ENCODE results near the gene FANCL. TPM values are rescaled to one million over a fixed set of nuclear protein-coding genes. Genes with fewer than 3 reads are reported as not detected.
"Not testable (repeated sequence)": the region's sequence is repeated elsewhere in the genome, so short reads cannot be mapped to it uniquely, and the experiment has no call there.

FANCL gene
- 10 to 100 TPM; 16.6 to 19.7 TPM for total RNA-seq

GRCh38 chr2:58240670-58241545 lies at the start of gene FANCL:
TSS of gene FANCL (minus strand) at chr2:58241325. CDS start at chr2:58241313, 12 bp downstream.
- DNase-seq (peak; percentile 85), ATAC-seq (peak; percentile 84)
- Mint-ChIP-seq H3K4me1 (peaks cover 31% of the 10 kb centered on the region), H3K9me3 (ENCODE audit: low read depth) (no peaks in the 10 kb centered on the region), H3K4me3 (peak within 1 kb of the TSS; percentile 91), H3K27me3 (peaks cover 7% of the 10 kb centered on the region), H3K27ac (peak within 1 kb of the TSS; percentile 89), H3K36me3 (ENCODE audit: low read depth) (no peaks in the 10 kb centered on the region)
- ChIA-PET POLR2A (interaction anchor here (0.5 kb wide), 1 partner anchor 51 kb away, joined by 11 read pairs; no protein-coding TSS in a partner anchor), CTCF (no interaction called here)
- intact Hi-C loops (cut with DNase I, micrococcal nuclease): loop anchor here (1.0 to 5.0 kb wide), 6 partner anchors 17 to 199 kb away; partner anchors contain the start of gene VRK2 (in 1 of the 2)

- ChIA-PET CTCF (no interaction called here), POLR2A (no interaction called here)
- Mint-ChIP-seq H3K4me3 (no peak overlapping the region), H3K27ac (no peak overlapping the region), H3K9me3 (ENCODE audit: low read depth) (no peaks in the 10 kb centered on the region), H3K27me3 (peaks cover 8% of the 10 kb centered on the region), H3K4me1 (no peaks in the 10 kb centered on the region), H3K36me3 (ENCODE audit: low read depth) (no peaks in the 10 kb centered on the region)
- no peak for ATAC-seq
- no peak for DNase-seq
- intact Hi-C loops (cut with DNase I, micrococcal nuclease): no loop called here
Observed at GRCh38 chr2:58289029-58289428, 47.9 kb upstream of the FANCL start.

GRCh38 chr2:58283931-58284330 lies 42.8 kb upstream of the FANCL start:
- intact Hi-C loops (cut with DNase I, micrococcal nuclease): no loop called here
- H3K4me1 Mint-ChIP-seq: no peaks in the 10 kb centered on the region
- CTCF ChIA-PET: no interaction called here
- no peak overlapping the region for H3K4me3 Mint-ChIP-seq
- no peaks in the 10 kb centered on the region for H3K36me3 Mint-ChIP-seq (ENCODE audit: low read depth)
- POLR2A ChIA-PET: no interaction called here
- no peak for DNase-seq
- H3K9me3 Mint-ChIP-seq (ENCODE audit: low read depth): no peaks in the 10 kb centered on the region
- H3K27ac Mint-ChIP-seq: no peak overlapping the region
- peaks cover 6% of the 10 kb centered on the region for H3K27me3 Mint-ChIP-seq
- ATAC-seq: no peak

GRCh38 chr2:58275144-58275543 lies 34.0 kb upstream of the FANCL start:
- H3K27me3 Mint-ChIP-seq; H3K4me3 Mint-ChIP-seq; intact Hi-C loops (cut with DNase I, micrococcal nuclease); H3K9me3 Mint-ChIP-seq (ENCODE audit: low read depth); H3K36me3 Mint-ChIP-seq (ENCODE audit: low read depth); H3K4me1 Mint-ChIP-seq; DNase-seq; POLR2A ChIA-PET; ATAC-seq; CTCF ChIA-PET; H3K27ac Mint-ChIP-seq: not testable (repeated sequence)

- CTCF ChIA-PET: interaction anchor here (0.9 kb wide), 1 partner anchor 10 kb away, joined by 3 read pairs; no protein-coding TSS in a partner anchor
- H3K36me3 Mint-ChIP-seq (ENCODE audit: low read depth): no peaks in the 10 kb centered on the region
- H3K9me3 Mint-ChIP-seq (ENCODE audit: low read depth): no peaks in the 10 kb centered on the region
- DNase-seq: no peak
- ATAC-seq: no peak
- no peaks in the 10 kb centered on the region for H3K4me1 Mint-ChIP-seq
- peaks cover 2% of the 10 kb centered on the region for H3K27me3 Mint-ChIP-seq
- intact Hi-C loops (cut with DNase I, micrococcal nuclease): no loop called here
- H3K4me3 Mint-ChIP-seq: no peak overlapping the region
- no peak overlapping the region for H3K27ac Mint-ChIP-seq
- POLR2A ChIA-PET: no interaction called here
Observed at GRCh38 chr2:58271826-58272225, 30.7 kb upstream of the FANCL start.

- Mint-ChIP-seq H3K4me1 (no peaks in the 10 kb centered on the region), H3K27me3 (peaks cover 2% of the 10 kb centered on the region), H3K27ac (no peak overlapping the region), H3K4me3 (no peak overlapping the region), H3K9me3 (ENCODE audit: low read depth) (no peaks in the 10 kb centered on the region), H3K36me3 (ENCODE audit: low read depth) (no peaks in the 10 kb centered on the region)
- POLR2A ChIA-PET: no interaction called here
- ATAC-seq (no peak), DNase-seq (no peak)
- intact Hi-C loops (cut with DNase I, micrococcal nuclease): no loop called here
- CTCF ChIA-PET: no interaction called here
Observed at GRCh38 chr2:58268685-58269084, 27.6 kb upstream of the FANCL start.

GRCh38 chr2:58266211-58266610 lies 25.1 kb upstream of the FANCL start:
- no peak for DNase-seq
- intact Hi-C loops (cut with DNase I, micrococcal nuclease): no loop called here
- Mint-ChIP-seq H3K36me3 (ENCODE audit: low read depth) (no peaks in the 10 kb centered on the region), H3K4me3 (no peak overlapping the region), H3K9me3 (ENCODE audit: low read depth) (no peaks in the 10 kb centered on the region), H3K4me1 (no peaks in the 10 kb centered on the region), H3K27ac (no peak overlapping the region), H3K27me3 (peaks cover 2% of the 10 kb centered on the region)
- ATAC-seq: no peak
- ChIA-PET CTCF (no interaction called here), POLR2A (no interaction called here)

- ChIA-PET POLR2A (no interaction called here), CTCF (no interaction called here)
- H3K4me3 Mint-ChIP-seq: no peak overlapping the region
- H3K27me3 Mint-ChIP-seq: peaks cover 15% of the 10 kb centered on the region
- H3K36me3 Mint-ChIP-seq (ENCODE audit: low read depth): peaks cover 3% of the 10 kb centered on the region
- intact Hi-C loops (cut with DNase I, micrococcal nuclease): no loop called here
- DNase-seq (no peak), ATAC-seq (no peak)
- no peak overlapping the region for H3K27ac Mint-ChIP-seq
- peaks cover 8% of the 10 kb centered on the region for H3K4me1 Mint-ChIP-seq
- peaks cover 9% of the 10 kb centered on the region for H3K9me3 Mint-ChIP-seq (ENCODE audit: low read depth)
Observed at GRCh38 chr2:58261209-58261608, 20.1 kb upstream of the FANCL start.

- H3K9me3 Mint-ChIP-seq (ENCODE audit: low read depth); H3K4me3 Mint-ChIP-seq; H3K27ac Mint-ChIP-seq; POLR2A ChIA-PET; H3K4me1 Mint-ChIP-seq; CTCF ChIA-PET; H3K36me3 Mint-ChIP-seq (ENCODE audit: low read depth): not testable (repeated sequence)
- DNase-seq (peak; percentile 60), ATAC-seq (peak; percentile 99)
- peaks cover 22% of the 10 kb centered on the region for H3K27me3 Mint-ChIP-seq
- intact Hi-C loops (cut with DNase I, micrococcal nuclease): loop anchor here (1.0 to 2.0 kb wide), 2 partner anchors 17 to 18 kb away; partner anchors contain the start of gene FANCL (in 2 of the 2)
Observed at GRCh38 chr2:58258456-58258855, 17.3 kb upstream of the FANCL start.

GRCh38 chr2:58251331-58252201 lies 10.4 kb upstream of the FANCL start:
- H3K4me1 Mint-ChIP-seq; H3K36me3 Mint-ChIP-seq (ENCODE audit: low read depth); CTCF ChIA-PET; H3K27me3 Mint-ChIP-seq; H3K9me3 Mint-ChIP-seq (ENCODE audit: low read depth); intact Hi-C loops (cut with DNase I, micrococcal nuclease); ATAC-seq; H3K4me3 Mint-ChIP-seq; H3K27ac Mint-ChIP-seq; POLR2A ChIA-PET; DNase-seq: not testable (repeated sequence)

GRCh38 chr2:58241546-58241864 lies 380 bp upstream of the FANCL start:
- intact Hi-C loops (cut with DNase I, micrococcal nuclease): loop anchor here (1.0 to 5.0 kb wide), 6 partner anchors 17 to 199 kb away; partner anchors contain the start of gene VRK2 (in 1 of the 2)
- H3K4me3 Mint-ChIP-seq: peak overlapping the region; percentile 91

More at GRCh38 chr2:58241546-58241864, 380 bp upstream of the FANCL start:
- H3K27ac Mint-ChIP-seq: peak overlapping the region; percentile 89
- H3K36me3 Mint-ChIP-seq (ENCODE audit: low read depth): no peaks in the 10 kb centered on the region
- peaks cover 8% of the 10 kb centered on the region for H3K27me3 Mint-ChIP-seq
- POLR2A ChIA-PET: interaction anchor here (0.5 kb wide), 1 partner anchor 51 kb away, joined by 11 read pairs; no protein-coding TSS in a partner anchor
- CTCF ChIA-PET: no interaction called here
- ATAC-seq (no peak), DNase-seq (no peak)
- peaks cover 28% of the 10 kb centered on the region for H3K4me1 Mint-ChIP-seq
- no peaks in the 10 kb centered on the region for H3K9me3 Mint-ChIP-seq (ENCODE audit: low read depth)
